ENCODE measurements around the gene AGBL4.

DNA sequence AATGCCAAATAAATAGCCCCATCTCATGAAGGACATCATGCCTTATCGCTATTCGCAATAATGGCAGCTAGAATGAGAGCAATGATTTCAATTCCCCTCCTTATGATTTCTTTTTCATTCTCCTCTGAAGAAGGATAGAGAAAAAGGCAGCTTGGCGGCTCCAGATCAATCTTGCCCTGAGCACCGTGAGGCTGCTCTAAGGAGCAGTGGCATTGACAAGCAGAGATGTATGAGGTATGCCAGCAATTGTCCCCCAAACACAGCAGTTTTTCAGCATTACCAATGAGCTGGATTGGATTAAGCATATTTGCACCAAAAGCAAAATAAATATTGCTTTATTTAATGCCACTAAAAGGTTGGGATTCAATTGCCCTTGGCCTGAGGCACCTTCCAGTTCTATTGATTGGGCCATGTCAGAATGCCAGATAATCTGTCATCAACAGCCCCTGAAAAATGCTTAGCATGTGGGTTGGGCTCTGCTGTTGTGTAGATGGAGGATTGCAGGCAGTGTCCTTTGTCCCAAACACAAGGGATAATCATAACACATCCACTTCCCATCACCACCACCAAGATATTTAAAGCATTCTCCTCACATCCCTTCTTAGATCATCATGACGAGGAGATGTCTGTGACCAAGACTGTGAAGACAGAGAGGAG lies 1382.8 kb downstream of the AGBL4 start:
- TF ChIP-seq, protein P1, sequence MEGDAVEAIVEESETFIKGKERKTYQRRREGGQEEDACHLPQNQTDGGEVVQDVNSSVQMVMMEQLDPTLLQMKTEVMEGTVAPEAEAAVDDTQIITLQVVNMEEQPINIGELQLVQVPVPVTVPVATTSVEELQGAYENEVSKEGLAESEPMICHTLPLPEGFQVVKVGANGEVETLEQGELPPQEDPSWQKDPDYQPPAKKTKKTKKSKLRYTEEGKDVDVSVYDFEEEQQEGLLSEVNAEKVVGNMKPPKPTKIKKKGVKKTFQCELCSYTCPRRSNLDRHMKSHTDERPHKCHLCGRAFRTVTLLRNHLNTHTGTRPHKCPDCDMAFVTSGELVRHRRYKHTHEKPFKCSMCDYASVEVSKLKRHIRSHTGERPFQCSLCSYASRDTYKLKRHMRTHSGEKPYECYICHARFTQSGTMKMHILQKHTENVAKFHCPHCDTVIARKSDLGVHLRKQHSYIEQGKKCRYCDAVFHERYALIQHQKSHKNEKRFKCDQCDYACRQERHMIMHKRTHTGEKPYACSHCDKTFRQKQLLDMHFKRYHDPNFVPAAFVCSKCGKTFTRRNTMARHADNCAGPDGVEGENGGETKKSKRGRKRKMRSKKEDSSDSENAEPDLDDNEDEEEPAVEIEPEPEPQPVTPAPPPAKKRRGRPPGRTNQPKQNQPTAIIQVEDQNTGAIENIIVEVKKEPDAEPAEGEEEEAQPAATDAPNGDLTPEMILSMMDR (IDR thresholded peaks at IDR 0.05), result no peak
- TF ChIP-seq POLR2AphosphoS5 (IDR thresholded peaks at IDR 0.05), result no peak
- TF ChIP-seq POLR2A (IDR thresholded peaks at IDR 0.05), result no peak
